Progenitor cell of endocrine pancreas (in vitro differentiated cells): Measurements from ENCODE around the gene CBX2. TPM values are rescaled to one million over a fixed set of nuclear protein-coding genes. Genes with fewer than 3 reads are reported as not detected.

Experiments
- DNase-seq: peaks from one replicate; pipeline ENCODE4 v3.0.0; 2021; ENCODE audit warnings: low spot score; ENCODE audit not compliant: unreplicated experiment
- H3K27ac Mint-ChIP-seq: 2 replicates; pipeline ENCODE4 v1.8.0; 2021; ENCODE audit warnings: mild to moderate bottlenecking, moderate library complexity, mixed read lengths
- H3K27me3 Mint-ChIP-seq: 2 replicates; pipeline ENCODE4 v1.8.0; 2021; ENCODE audit warnings: mixed read lengths
- H3K36me3 Mint-ChIP-seq: 2 replicates; pipeline ENCODE4 v1.8.0; 2022; ENCODE audit warnings: mixed read lengths; ENCODE audit not compliant: insufficient read depth
- H3K4me1 Mint-ChIP-seq: 2 replicates; pipeline ENCODE4 v1.8.0; 2021; ENCODE audit warnings: low read depth, mixed read lengths
- H3K4me3 Mint-ChIP-seq: 2 replicates; pipeline ENCODE4 v1.8.0; 2021; ENCODE audit warnings: low read depth, mild to moderate bottlenecking, moderate library complexity, mixed read lengths
- H3K9me3 Mint-ChIP-seq: 2 replicates; pipeline ENCODE4 v1.8.0; 2021; ENCODE audit warnings: low read depth, mixed read lengths
- total RNA-seq: library from RNA; stranded (reverse); gene quantifications from 2 replicates; pipeline ENCODE4 v1.2.1, GENCODE V29; 2021
- TF ChIP-seq, protein P1 (sequence below): fragments of 200-600 bp; sonication (generic); IDR thresholded peaks from one replicate; pipeline ENCODE4 v1.5.0; 2021; ENCODE audit warnings: antibody characterized with exemption, mild to moderate bottlenecking; ENCODE audit not compliant: unreplicated experiment

The CBX2 gene
- total RNA-seq, 1 donor from 2014 or later = 111 TPM

DNA sequence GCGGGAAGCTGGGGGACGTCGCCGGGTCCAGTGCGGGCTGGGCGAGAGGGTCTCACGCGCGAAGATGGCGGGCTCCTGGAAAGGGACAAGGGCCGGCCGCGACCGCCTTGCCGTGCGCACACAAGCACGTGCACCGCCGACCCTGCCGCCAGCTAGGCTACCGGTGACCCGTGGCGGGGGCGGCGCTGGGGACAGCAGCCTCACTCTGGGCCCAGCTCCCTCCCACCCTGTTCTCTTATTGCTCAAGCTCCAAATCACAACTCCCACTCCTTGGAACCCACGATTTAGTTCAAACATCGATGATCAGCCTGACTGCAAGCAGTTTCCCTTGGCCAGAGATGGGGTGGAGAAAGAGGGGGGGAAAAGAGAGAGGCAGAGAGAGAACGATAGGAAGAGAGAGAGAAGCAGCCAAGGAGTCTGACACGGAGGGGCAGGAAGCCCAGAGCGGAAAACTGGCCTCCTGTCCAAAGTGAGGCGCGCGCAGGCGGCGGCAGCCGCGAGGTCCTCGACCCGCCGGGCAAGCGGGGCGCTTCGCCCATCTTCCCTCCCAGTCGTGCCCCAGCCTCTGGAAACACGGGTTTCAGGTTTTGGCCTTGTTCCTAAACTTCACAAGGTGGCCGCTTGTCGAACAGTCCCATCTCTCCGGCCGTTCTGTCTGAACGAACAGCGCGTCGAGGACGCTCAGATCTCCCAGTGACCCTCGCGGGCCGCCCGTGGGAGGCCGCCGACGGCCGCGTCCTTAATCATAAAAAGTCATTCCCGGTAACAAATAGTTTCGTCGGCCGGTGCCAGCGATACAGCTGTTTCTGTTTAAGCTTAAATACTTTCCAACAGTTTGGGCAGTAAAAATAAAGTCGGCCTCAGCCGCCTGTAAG, 20.6 kb downstream of the CBX2 start:
- Mint-ChIP-seq H3K27ac (peak overlapping the region; percentile 67), H3K9me3 (no peaks in the 10 kb centered on the region), H3K4me1 (peaks cover 21% of the 10 kb centered on the region), H3K4me3 (peak overlapping the region; percentile 55), H3K27me3 (peaks cover 52% of the 10 kb centered on the region), H3K36me3 (peaks cover 4% of the 10 kb centered on the region)
- TF ChIP-seq, protein P1, sequence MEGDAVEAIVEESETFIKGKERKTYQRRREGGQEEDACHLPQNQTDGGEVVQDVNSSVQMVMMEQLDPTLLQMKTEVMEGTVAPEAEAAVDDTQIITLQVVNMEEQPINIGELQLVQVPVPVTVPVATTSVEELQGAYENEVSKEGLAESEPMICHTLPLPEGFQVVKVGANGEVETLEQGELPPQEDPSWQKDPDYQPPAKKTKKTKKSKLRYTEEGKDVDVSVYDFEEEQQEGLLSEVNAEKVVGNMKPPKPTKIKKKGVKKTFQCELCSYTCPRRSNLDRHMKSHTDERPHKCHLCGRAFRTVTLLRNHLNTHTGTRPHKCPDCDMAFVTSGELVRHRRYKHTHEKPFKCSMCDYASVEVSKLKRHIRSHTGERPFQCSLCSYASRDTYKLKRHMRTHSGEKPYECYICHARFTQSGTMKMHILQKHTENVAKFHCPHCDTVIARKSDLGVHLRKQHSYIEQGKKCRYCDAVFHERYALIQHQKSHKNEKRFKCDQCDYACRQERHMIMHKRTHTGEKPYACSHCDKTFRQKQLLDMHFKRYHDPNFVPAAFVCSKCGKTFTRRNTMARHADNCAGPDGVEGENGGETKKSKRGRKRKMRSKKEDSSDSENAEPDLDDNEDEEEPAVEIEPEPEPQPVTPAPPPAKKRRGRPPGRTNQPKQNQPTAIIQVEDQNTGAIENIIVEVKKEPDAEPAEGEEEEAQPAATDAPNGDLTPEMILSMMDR = no peak
- DNase-seq = no peak

DNA sequence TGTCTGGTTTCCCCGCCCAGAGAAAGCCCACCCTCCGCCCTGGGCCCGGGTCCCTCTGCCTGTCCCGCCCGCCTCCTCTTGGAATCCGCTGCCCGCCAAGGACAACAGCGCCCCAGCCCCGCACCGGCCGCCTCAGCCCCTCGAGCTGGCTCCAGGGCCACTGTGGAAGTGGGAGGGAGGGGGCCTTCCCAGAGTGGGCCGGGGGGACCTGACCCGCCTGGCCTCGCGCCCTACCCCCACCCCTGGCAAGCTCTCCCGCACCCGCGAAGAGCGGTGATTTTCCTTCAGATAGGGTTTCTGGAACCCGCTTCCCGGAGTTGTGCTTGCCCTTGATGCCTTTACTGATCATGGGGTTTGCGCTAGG, 21.2 kb downstream of the CBX2 start:
- DNase-seq = no peak
- TF ChIP-seq, protein P1 = no peak

DNA sequence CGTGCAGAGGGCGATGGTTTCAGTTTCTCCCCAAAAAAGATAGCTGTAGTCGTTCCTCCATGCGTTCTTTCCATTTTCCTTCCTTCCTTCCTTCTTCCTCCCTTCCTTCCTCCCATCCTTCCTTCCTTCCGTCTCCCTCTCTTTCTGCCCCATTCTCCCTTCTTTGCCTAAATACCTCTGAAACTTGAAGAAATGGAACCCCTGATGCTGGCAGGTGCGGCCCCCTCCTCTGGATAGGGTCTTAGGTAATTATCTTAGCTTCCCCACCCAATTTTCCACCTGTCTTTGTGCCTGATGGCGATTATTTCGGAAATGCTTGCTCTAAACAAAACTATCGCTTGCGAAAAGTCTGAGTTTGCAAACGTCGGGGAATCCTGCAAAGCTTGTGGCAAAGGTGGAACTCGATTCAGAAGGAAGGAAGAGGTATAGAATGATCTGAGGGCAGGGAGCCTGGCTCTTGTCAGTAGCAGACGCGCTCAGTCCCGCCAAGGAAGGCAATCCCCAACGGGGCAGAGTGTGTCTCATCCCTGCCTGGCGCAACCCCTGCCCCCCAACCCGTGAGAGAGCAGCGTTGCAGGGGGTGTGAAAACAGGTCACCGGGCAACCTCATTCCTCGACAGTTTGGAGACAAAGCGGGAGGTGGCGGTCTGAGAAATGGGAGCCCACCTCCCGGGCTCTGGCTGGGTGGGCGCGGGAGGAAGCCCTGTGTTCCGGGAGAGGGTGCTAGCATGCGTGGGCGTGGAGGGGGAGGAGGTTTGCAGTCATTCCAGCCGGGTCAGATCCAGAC, 21.8 kb downstream of the CBX2 start:
- Mint-ChIP-seq H3K27me3 (peaks cover 56% of the 10 kb centered on the region), H3K36me3 (no peaks in the 10 kb centered on the region), H3K4me1 (peaks cover 18% of the 10 kb centered on the region), H3K4me3 (no peak overlapping the region), H3K9me3 (no peaks in the 10 kb centered on the region), H3K27ac (peak overlapping the region; percentile 11)
- TF ChIP-seq, protein P1 = no peak
- DNase-seq = no peak

More for the DNA sequence above, 21.2 kb downstream of the CBX2 start:
- Mint-ChIP-seq H3K36me3 (peaks cover 2% of the 10 kb centered on the region), H3K9me3 (no peaks in the 10 kb centered on the region), H3K4me3 (no peak overlapping the region), H3K27me3 (peaks cover 51% of the 10 kb centered on the region), H3K27ac (peak overlapping the region; percentile 11), H3K4me1 (peaks cover 18% of the 10 kb centered on the region)

DNA sequence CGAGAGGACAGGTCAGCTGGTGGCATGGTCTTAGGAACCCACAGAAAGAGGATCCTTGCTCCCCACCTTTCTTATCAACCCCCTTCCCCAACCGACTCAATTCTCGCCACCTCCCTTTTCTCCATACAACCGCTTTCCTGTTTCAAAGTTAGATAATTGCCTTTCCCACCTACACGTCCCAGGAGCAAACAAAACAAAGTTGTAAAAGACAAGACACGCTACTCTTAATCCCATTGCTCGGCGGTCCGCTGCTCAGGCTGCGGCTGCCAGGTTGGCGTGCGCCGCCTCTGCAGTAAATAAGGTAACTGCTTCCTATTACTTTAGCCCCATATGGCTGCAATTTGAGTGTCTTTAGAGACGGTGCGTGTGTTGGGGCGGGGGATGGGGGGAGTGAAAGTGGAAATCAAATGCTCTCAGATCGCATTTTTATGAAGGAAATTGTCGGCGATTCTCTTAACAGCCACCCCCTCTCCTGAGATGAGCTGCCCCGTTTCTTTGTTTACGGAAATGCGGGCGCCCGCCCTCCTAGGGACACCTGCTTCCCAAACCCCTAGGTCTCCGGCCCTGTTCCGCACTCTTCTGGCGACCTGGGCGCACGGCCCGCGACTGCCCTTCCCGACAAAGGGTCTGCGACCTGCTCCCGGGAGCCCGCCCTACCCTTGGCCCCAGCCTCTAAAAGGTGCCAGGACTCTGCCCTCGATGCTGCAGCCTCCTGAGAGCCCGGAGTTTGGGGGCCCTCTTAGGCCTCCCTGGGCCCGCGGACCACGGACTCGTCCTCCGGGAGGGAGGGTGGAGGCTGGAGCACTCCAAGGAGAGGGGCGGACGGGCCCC, 22.6 kb downstream of the CBX2 start:
- Mint-ChIP-seq H3K4me3 (peak overlapping the region; percentile 27), H3K27me3 (peaks cover 64% of the 10 kb centered on the region), H3K9me3 (no peaks in the 10 kb centered on the region), H3K4me1 (peaks cover 18% of the 10 kb centered on the region), H3K27ac (peak overlapping the region; percentile 65), H3K36me3 (no peaks in the 10 kb centered on the region)
- TF ChIP-seq, protein P1 = no peak
- no peak for DNase-seq
